Esophagus muscularis mucosa (tissue), 3 donors: ENCODE results near the gene OR13C2.

Experiments
- POLR2A ChIP-seq: fragments of 450-650 bp; IDR thresholded peaks from one replicate; pipeline ENCODE4 v1.6.1; 2017; ENCODE audit warnings: antibody characterized with exemption, moderate library complexity, mild to moderate bottlenecking, low read depth
- POLR2AphosphoS5 ChIP-seq, 2 donors: sonication (generic); formaldehyde crosslinking; IDR thresholded peaks; one replicate each; pipeline ENCODE4 v1.6.1; 2017; ENCODE audit warnings: antibody characterized with exemption in 2 of 2
- TF ChIP-seq, protein P1 (sequence below), 3 experiments: fragments of 200-600 bp in 2 of 3; fragments of 450-650 bp in 1 of 3; sonication (generic) in 2 of 3; IDR thresholded peaks; one replicate each; pipeline ENCODE4 v1.5.1; 2017 to 2019; ENCODE audit warnings: antibody characterized with exemption in 3 of 3, mild to moderate bottlenecking in 2 of 3, moderate library complexity in 1 of 3

DNA sequence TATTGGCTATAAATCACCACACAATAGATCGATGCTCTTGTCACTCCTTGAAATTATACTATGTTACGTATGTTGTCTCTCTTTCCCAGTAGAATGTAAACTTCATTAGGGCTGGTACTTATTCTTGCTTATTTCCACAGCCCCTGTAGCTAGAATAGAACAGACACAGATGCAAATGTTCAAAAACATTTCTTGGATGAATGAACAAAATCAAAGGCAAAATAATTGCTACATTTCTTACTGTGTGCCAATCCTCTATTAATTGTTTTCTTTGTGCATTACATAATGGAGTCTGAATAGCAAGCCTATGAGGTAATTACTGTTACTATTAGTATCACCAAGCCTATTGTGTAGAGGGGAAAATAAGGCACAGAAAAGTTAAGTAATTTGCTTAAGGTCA lies 725 bp upstream of the OR13C2 start:
- TF ChIP-seq, protein P1, sequence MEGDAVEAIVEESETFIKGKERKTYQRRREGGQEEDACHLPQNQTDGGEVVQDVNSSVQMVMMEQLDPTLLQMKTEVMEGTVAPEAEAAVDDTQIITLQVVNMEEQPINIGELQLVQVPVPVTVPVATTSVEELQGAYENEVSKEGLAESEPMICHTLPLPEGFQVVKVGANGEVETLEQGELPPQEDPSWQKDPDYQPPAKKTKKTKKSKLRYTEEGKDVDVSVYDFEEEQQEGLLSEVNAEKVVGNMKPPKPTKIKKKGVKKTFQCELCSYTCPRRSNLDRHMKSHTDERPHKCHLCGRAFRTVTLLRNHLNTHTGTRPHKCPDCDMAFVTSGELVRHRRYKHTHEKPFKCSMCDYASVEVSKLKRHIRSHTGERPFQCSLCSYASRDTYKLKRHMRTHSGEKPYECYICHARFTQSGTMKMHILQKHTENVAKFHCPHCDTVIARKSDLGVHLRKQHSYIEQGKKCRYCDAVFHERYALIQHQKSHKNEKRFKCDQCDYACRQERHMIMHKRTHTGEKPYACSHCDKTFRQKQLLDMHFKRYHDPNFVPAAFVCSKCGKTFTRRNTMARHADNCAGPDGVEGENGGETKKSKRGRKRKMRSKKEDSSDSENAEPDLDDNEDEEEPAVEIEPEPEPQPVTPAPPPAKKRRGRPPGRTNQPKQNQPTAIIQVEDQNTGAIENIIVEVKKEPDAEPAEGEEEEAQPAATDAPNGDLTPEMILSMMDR (IDR thresholded peaks at IDR 0.05) = no peak
- TF ChIP-seq POLR2AphosphoS5 (IDR thresholded peaks at IDR 0.05) (no peak), POLR2A (no peak)
